ENCODE results near the gene ACAN.

- no peak for TF ChIP-seq CTCF (IDR thresholded peaks at IDR 0.05)
- no peak for TF ChIP-seq POLR2A (IDR thresholded peaks at IDR 0.05)
These were observed 15.2 kb upstream of the ACAN start for GRCh38 chr15:88788036-88788435.
